ENCODE results near the gene EPS8. TPM values are rescaled to one million over a fixed set of nuclear protein-coding genes. Genes with fewer than 3 reads are reported as not detected.

The EPS8 gene
- polyA plus RNA-seq, 1 experiment: 69.9 TPM

DNA sequence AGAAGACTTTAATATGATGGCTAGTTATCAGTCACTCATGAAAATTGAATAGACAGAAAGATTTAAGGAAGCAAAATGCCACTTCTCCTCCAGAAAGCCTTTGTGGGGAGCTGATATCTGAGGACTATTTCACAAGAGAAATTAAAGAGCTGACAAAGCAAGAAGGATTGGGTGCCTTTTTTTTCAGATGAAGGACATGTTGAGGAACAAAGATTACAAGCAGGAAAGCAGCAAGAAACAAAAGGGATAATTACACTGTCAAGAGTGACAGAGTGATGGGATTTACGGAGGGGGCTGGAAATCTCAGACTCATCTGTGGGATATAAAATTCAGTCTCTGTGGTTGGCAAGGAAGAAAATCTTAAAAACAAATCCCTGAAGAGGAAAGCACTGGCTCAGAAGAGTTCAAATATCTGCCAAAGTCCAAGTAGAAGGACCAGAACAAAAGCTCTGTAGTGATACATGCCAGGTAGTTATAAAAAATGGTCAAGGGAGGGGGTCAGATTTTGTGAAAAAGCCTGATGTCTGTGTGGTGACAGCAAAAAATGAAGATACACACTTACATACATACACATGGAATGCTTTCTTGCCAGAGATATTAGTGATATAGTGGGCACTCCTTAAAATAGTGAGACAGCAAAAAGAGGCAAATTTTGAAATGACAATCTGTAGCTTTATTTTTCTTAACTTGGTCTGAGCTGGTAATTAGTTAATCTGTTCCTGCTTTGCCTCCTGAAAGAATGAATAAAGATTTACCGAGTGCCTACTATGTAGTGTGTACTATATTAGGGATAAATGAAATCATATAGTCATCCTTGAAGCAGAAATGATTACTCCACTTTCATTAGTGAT is 62.9 kb downstream of the EPS8 start:
- ChIA-PET POLR2A (interaction anchor here (0.7 kb wide), 1 partner anchor 10 kb away, joined by 4 read pairs; no protein-coding TSS in a partner anchor), CTCF (interaction anchor here (0.6 to 1.1 kb wide), 4 partner anchors 12 to 210 kb away, joined by 3 to 5 read pairs (median 3); no protein-coding TSS in a partner anchor)
- Histone ChIP-seq H3K27me3 (ENCODE audit: control insufficient read depth, insufficient read depth, low read length) (no peaks in the 10 kb centered on the region), H3K9me3 (ENCODE audit: control insufficient read depth, insufficient read depth, low read length) (no peaks in the 10 kb centered on the region), H3K27ac (ENCODE audit: low read depth, low read length) (no peak overlapping the region), H3K4me3 (ENCODE audit: low read depth, low read length) (no peak overlapping the region)
- TF ChIP-seq, protein P1, sequence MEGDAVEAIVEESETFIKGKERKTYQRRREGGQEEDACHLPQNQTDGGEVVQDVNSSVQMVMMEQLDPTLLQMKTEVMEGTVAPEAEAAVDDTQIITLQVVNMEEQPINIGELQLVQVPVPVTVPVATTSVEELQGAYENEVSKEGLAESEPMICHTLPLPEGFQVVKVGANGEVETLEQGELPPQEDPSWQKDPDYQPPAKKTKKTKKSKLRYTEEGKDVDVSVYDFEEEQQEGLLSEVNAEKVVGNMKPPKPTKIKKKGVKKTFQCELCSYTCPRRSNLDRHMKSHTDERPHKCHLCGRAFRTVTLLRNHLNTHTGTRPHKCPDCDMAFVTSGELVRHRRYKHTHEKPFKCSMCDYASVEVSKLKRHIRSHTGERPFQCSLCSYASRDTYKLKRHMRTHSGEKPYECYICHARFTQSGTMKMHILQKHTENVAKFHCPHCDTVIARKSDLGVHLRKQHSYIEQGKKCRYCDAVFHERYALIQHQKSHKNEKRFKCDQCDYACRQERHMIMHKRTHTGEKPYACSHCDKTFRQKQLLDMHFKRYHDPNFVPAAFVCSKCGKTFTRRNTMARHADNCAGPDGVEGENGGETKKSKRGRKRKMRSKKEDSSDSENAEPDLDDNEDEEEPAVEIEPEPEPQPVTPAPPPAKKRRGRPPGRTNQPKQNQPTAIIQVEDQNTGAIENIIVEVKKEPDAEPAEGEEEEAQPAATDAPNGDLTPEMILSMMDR (IDR thresholded peaks at IDR 0.05; ENCODE audit: low read depth, low read length): no peak
- DNase-seq (ENCODE audit: low read depth, low spot score): no peak

DNA sequence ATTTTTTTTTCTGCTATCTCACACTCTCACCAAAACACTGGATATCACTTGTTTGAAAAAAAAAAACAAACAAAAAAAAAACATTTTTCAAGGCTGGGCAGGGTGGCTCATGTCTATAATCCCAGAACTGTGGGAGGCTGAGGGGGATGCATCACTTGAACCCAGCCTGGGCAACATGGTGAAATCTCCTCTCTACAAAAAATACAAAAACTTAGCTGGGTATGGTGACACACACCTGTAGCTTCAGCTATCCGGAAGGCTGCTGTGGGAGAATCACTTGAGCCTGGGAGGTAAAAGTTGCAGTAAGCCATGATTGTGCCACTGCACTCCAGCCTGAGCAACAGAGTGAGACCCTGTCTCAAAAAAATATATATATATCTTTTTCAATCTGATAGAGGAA is 66.2 kb downstream of the EPS8 start:
- POLR2A ChIA-PET: no interaction called here
- H3K4me3 ChIP-seq (ENCODE audit: low read depth, low read length): no peak overlapping the region

DNA sequence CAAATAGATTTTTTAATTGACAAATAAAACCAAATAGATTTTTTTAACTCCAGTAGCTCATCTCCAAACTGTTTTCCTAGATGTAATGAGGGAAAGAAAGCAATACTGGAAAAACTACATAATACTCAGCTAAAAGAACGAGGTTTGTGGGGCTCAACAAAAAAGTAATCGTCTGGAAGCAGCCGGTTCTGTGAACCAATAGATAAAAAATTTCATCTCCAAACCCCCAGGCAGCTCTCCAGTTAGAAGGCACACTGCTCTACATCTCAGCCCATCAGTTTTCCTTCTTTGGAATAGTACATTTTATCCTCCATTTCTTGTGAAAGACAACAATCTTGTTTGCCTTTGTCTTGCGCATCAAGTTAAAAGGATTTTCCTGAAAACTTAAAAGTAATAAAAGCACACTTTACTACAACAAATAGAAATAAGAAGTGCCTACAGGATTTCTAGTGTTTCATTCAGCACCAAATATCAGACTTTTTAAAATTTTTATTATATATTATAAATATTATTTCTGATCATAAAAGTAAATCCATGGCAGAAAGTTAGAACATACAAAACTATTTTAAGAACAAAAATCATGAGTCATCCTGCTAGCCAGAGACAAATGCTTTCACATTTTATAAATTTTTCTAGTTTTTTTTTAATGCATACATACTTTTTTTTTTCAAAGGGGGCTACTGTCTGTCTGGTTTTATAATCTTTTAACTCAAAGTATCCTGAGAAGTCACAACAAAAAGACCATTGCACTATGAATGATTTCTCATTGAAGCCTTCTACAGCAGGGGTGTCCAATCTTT is 67.7 kb downstream of the EPS8 start:
- Histone ChIP-seq H3K27ac (ENCODE audit: low read depth, low read length) (peak overlapping the region; percentile 54), H3K4me3 (ENCODE audit: low read depth, low read length) (no peak overlapping the region), H3K27me3 (ENCODE audit: control insufficient read depth, insufficient read depth, low read length) (no peaks in the 10 kb centered on the region), H3K9me3 (ENCODE audit: control insufficient read depth, insufficient read depth, low read length) (no peaks in the 10 kb centered on the region)
- POLR2A ChIA-PET: no interaction called here
- CTCF ChIA-PET: interaction anchor here (0.5 kb wide), 1 partner anchor 135 kb away, joined by 3 read pairs; no protein-coding TSS in a partner anchor
- TF ChIP-seq, protein P1 (IDR thresholded peaks at IDR 0.05; ENCODE audit: low read depth, low read length): no peak
- DNase-seq (ENCODE audit: low read depth, low spot score): no peak

More for the DNA sequence above, 66.2 kb downstream of the EPS8 start:
- TF ChIP-seq, protein P1 (IDR thresholded peaks at IDR 0.05; ENCODE audit: low read depth, low read length): no peak
- CTCF ChIA-PET: no interaction called here
- Histone ChIP-seq H3K9me3 (ENCODE audit: control insufficient read depth, insufficient read depth, low read length) (no peaks in the 10 kb centered on the region), H3K27me3 (ENCODE audit: control insufficient read depth, insufficient read depth, low read length) (no peaks in the 10 kb centered on the region), H3K27ac (ENCODE audit: low read depth, low read length) (no peak overlapping the region)
- no peak for DNase-seq (ENCODE audit: low read depth, low spot score)

DNA sequence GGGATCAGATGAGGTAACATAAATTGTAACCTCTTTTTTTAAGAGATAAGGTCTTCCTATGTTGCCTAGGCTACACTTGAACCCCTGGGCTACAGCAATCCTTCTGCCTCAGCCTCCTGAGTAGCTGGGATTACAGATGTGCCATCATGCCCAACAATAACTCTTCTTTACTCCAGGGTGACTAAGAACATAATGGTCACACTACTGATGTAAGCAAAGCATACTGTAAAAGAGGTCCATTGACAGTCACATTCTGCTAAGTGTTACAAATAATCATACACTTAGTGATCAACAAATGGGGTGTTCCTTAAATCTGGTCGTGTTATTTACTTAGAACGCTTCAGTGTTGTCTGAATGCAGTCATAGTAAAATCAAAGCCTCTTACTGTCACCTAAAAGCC is 68.9 kb downstream of the EPS8 start:
- no peak overlapping the region for H3K4me3 ChIP-seq (ENCODE audit: low read depth, low read length)
- POLR2A ChIA-PET: interaction anchor here (1.5 kb wide), 1 partner anchor 69 kb away, joined by 3 read pairs; the partner anchor contains the start of gene EPS8
- DNase-seq (ENCODE audit: low read depth, low spot score): no peak
- CTCF ChIA-PET: no interaction called here
- TF ChIP-seq, protein P1 (IDR thresholded peaks at IDR 0.05; ENCODE audit: low read depth, low read length): no peak
- H3K27me3 ChIP-seq (ENCODE audit: control insufficient read depth, insufficient read depth, low read length): no peaks in the 10 kb centered on the region
- no peaks in the 10 kb centered on the region for H3K9me3 ChIP-seq (ENCODE audit: control insufficient read depth, insufficient read depth, low read length)
- no peak overlapping the region for H3K27ac ChIP-seq (ENCODE audit: low read depth, low read length)
